Smooth muscle cell (in vitro differentiated cells): ENCODE data around the gene LRRC31. TPM values are rescaled to one million over a fixed set of nuclear protein-coding genes. Genes with fewer than 3 reads are reported as not detected.

Source experiments
- DNase-seq: peaks from one replicate; lab custom pipeline; 2025; ENCODE audit not compliant: unreplicated experiment; lab: John Stamatoyannopoulos, UW
- H2AFZ ChIP-seq: fragments of 200-600 bp; sonication (generic); 2 replicates; pipeline ENCODE4 v1.6.0; 2016; ENCODE audit warnings: antibody characterized with exemption, low read depth, mild to moderate bottlenecking
- H3F3A ChIP-seq: fragments of 200-600 bp; sonication (generic); 2 replicates; pipeline ENCODE4 v1.6.0; 2017; ENCODE audit warnings: antibody characterized with exemption, low read depth
- H3K27ac ChIP-seq: fragments of 200-600 bp; sonication (generic); 2 replicates; pipeline ENCODE4 v1.5.1; 2016; ENCODE audit warnings: low read depth, mild to moderate bottlenecking
- H3K27me3 ChIP-seq: fragments of 200-600 bp; sonication (generic); 2 replicates; pipeline ENCODE4 v1.6.1; 2016; ENCODE audit warnings: low read depth, mild to moderate bottlenecking
- H3K36me3 ChIP-seq: fragments of 200-600 bp; sonication (generic); 2 replicates; pipeline ENCODE4 v1.5.1; 2016; ENCODE audit warnings: low read depth
- H3K4me1 ChIP-seq: fragments of 200-600 bp; sonication (generic); 2 replicates; pipeline ENCODE4 v1.5.1; 2016; ENCODE audit warnings: low read depth
- H3K4me2 ChIP-seq: fragments of 200-600 bp; sonication (generic); 2 replicates; pipeline ENCODE4 v1.6.0; 2016; ENCODE audit warnings: mild to moderate bottlenecking
- H3K4me3 ChIP-seq: fragments of 200-600 bp; sonication (generic); 2 replicates; pipeline ENCODE4 v1.5.1; 2016; ENCODE audit warnings: mild to moderate bottlenecking
- H3K79me2 ChIP-seq: fragments of 200-600 bp; sonication (generic); 2 replicates; pipeline ENCODE4 v1.6.0; 2016; ENCODE audit warnings: low read depth, mild to moderate bottlenecking
- H3K9ac ChIP-seq: fragments of 200-600 bp; sonication (generic); 2 replicates; pipeline ENCODE4 v1.6.0; 2016; ENCODE audit warnings: low read depth
- H3K9me3 ChIP-seq: fragments of 200-600 bp; sonication (generic); replicated peaks from 2 replicates; pipeline ENCODE4 v1.5.1; 2016; ENCODE audit warnings: low read depth
- H4K20me1 ChIP-seq: fragments of 200-600 bp; sonication (generic); 2 replicates; pipeline ENCODE4 v1.6.0; 2016; ENCODE audit warnings: low read depth
- WGBS: methylation state at CpG from one replicate; pipeline ENCODE4 v1.1.7; 2016; ENCODE audit warnings: low lambda C conversion rate; 5-methylcytosine and 5-hydroxymethylcytosine counted together
- polyA plus RNA-seq: library from polyadenylated mRNA; unstranded; fragments of >200 nt; fragmentation: Nextera tagmentation; extraction: Ambion mirVana; gene quantifications from 2 replicates; pipeline ENCODE4 v1.2.1, GENCODE V29; 2016
- total RNA-seq: library from RNA; depleted of rRNA; stranded (reverse); fragments of >200 nt; gene quantifications from 2 replicates; pipeline ENCODE4 v1.2.3, GENCODE V29; 2014
- TF ChIP-seq, protein P1 (sequence below): fragments of 200-600 bp; sonication (generic); IDR thresholded peaks from 2 replicates; pipeline ENCODE4 v1.5.1; 2017; ENCODE audit warnings: borderline replicate concordance, mild to moderate bottlenecking, antibody characterized with exemption; ENCODE audit not compliant: insufficient read depth, poor library complexity, severe bottlenecking

Gene LRRC31
- total and polyA plus RNA-seq, 2 experiments from 2014 or later: not detected

DNA sequence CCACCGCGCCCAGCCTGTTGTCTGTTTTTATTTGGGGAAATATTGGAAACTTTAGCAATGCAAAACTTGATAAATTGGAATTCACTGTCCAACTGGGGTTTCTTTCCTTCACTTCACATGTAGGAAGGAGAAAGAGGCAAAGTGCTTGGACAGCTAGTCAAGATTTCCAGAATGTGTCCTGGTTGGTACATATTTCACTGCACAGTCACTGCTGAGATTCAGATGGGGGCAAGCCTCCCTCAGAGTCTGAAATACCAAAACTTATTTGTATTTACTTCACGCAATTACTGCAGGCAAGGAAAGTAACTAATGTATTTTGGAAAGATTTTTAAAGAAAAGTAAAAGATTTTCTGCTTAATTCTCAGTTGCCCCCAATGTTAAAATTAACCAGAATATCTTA lies 21.0 kb downstream of the LRRC31 start:
- no peak overlapping the region for H2AFZ ChIP-seq
- DNase-seq: no peak
- H3K27me3 ChIP-seq: no peaks in the 10 kb centered on the region
- H3K79me2 ChIP-seq: no peaks in the 10 kb centered on the region
- no peak overlapping the region for H3K4me3 ChIP-seq
- no peak overlapping the region for H3K27ac ChIP-seq
- H3K4me1 ChIP-seq: no peaks in the 10 kb centered on the region
- no peak overlapping the region for H3K9ac ChIP-seq
- 97% methylated on average over 3 of the region's 3 CpGs for WGBS
- H3K9me3 ChIP-seq: no peaks in the 10 kb centered on the region
- H3K4me2 ChIP-seq: no peak overlapping the region
- TF ChIP-seq, protein P1, sequence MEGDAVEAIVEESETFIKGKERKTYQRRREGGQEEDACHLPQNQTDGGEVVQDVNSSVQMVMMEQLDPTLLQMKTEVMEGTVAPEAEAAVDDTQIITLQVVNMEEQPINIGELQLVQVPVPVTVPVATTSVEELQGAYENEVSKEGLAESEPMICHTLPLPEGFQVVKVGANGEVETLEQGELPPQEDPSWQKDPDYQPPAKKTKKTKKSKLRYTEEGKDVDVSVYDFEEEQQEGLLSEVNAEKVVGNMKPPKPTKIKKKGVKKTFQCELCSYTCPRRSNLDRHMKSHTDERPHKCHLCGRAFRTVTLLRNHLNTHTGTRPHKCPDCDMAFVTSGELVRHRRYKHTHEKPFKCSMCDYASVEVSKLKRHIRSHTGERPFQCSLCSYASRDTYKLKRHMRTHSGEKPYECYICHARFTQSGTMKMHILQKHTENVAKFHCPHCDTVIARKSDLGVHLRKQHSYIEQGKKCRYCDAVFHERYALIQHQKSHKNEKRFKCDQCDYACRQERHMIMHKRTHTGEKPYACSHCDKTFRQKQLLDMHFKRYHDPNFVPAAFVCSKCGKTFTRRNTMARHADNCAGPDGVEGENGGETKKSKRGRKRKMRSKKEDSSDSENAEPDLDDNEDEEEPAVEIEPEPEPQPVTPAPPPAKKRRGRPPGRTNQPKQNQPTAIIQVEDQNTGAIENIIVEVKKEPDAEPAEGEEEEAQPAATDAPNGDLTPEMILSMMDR: no peak
- H3F3A ChIP-seq: no peaks in the 10 kb centered on the region
- H4K20me1 ChIP-seq: no peaks in the 10 kb centered on the region
- H3K36me3 ChIP-seq: no peaks in the 10 kb centered on the region

DNA sequence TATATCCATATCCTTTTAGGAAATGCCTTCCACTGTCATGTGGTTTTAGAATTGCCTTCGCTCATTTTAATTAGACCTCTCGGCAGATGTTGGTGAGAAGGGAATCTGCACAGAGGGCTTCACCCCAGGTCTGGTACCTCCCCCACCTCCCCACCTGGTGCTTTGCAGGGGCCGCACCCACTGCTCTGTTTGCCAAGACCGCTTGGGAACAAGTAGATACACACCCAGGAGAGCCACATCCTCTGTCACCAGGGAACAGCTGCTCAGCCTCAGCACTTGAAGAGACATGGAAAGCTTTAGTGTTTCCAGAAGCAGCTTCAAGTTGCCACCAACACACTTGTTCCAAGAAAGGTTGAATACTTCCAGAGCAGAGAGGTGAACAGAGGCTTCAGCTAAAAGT lies 21.8 kb downstream of the LRRC31 start:
- no peaks in the 10 kb centered on the region for H4K20me1 ChIP-seq
- H3K9me3 ChIP-seq: no peaks in the 10 kb centered on the region
- H3K79me2 ChIP-seq: no peaks in the 10 kb centered on the region
- no peaks in the 10 kb centered on the region for H3K27me3 ChIP-seq
- no peak overlapping the region for H3K4me2 ChIP-seq
- H3K9ac ChIP-seq: no peak overlapping the region
- no peaks in the 10 kb centered on the region for H3K36me3 ChIP-seq
- no peak overlapping the region for H3K4me3 ChIP-seq
- H3K27ac ChIP-seq: no peak overlapping the region
- TF ChIP-seq, protein P1: no peak
- H3F3A ChIP-seq: no peaks in the 10 kb centered on the region
- no peaks in the 10 kb centered on the region for H3K4me1 ChIP-seq
- DNase-seq: no peak
- WGBS: 85% methylated on average over 4 of the region's 4 CpGs
- no peak overlapping the region for H2AFZ ChIP-seq

DNA sequence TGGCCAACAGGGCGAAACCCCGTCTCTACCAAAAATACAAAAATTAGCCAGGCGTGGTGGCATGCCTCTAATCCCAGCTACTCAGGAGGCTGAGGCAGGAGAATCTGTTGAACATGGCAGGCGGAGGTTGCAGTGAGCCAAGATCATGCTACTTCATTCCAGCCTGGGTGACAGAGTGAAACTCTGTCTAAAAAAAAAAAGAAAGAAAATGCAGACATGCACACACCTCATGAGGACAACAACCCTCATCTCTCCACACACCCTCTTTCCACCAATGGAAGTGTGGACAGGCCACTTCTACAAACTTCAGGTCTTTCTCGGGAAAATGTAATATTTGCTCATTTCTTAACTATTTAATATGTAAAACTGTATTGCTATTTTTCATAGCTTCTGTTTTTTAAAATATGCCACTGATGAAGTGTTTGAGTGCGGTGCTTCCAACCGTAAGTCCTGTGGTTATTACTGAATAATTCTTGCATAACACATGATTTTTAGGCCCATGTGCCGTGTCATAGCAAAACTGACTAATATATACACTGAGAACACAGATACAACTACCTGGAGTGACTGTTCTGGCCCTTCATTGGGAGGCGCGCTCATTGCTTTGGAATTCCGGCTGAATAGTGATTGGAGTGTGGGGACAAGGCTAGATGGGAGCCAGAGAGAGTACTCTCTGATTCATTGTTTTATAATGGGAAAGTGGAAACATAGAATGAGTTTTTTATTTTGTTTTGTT lies 23.1 kb downstream of the LRRC31 start:
- no peak for DNase-seq
- no peak overlapping the region for H3K4me2 ChIP-seq
- WGBS: 86% methylated on average over 11 of the region's 11 CpGs

More for the DNA sequence above, 23.1 kb downstream of the LRRC31 start:
- Histone ChIP-seq H3K4me1 (no peaks in the 10 kb centered on the region), H3F3A (no peaks in the 10 kb centered on the region), H3K9me3 (no peaks in the 10 kb centered on the region), H3K79me2 (no peaks in the 10 kb centered on the region), H3K4me3 (no peak overlapping the region), H3K9ac (no peak overlapping the region), H2AFZ (peak overlapping the region; percentile 20), H4K20me1 (no peaks in the 10 kb centered on the region), H3K27me3 (no peaks in the 10 kb centered on the region), H3K36me3 (no peaks in the 10 kb centered on the region), H3K27ac (no peak overlapping the region)
- TF ChIP-seq, protein P1: no peak
